HG03354 (cell line): ENCODE results near the gene MYO5C.
"Not testable (repeated sequence)": the region's sequence is repeated elsewhere in the genome, so short reads cannot be mapped to it uniquely, and the experiment has no call there.

Experiments used
- ATAC-seq: cut with Tn5 transposase; IDR thresholded peaks from one replicate; pipeline ENCODE4 v1.9.1; 2021; ENCODE audit warnings: mild to moderate bottlenecking; ENCODE audit not compliant: unreplicated experiment, poor library complexity, severe bottlenecking

Gene MYO5C

DNA sequence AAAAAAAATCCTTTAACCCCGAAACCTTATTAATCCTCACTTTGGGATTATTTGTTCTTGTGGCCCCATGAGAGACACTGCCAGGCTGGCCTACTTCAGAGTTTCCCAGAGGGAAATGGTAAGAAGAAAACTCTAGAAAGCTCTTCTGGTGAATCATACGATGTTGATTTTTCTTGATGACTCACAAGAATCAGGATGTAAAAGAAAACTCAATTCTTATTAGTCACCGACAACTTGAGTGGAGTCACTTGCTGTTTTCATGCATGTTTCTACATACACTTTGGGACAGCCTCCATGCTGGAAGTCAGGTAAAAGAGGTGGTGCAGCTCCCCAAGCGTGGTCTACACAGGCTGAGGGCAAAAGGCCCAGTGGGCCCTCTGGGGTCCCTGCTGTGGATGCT, 42.8 kb downstream of the MYO5C start:
- no peak for ATAC-seq

DNA sequence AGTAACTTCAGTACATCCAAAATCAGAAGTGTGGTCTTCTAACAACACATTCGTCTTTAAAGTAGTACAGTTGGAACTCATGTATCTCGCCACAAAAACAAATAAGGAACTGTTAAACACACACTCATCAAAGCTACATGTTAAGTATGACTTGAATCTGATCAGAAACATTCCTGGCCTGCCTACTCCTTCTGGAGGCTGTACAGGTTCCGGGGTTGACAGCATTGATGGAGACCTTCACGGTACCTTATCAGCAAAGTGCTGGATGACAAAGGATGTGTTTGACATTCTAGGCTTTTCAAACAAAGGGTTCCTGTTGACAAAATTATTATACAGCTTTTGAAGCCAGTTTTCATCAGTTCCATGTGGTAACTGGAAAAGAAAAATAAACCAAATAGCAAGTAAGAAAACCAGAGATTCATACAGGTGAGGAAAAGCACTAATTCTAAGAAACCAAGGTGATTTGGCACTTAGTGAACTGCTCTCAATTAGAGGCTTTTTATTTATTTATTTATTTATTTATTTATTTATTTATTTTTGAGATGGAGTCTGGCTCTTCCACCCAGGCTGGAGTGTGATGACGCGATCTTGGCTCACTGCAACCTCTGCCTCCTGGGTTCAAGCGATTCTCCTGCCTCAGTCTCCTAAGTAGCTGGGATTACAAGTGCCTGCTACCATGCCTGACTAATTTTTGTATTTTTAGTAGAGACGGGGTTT, 44.3 kb downstream of the MYO5C start:
- no peak for ATAC-seq

GRCh38 chr15:52247461-52247860, 48.1 kb downstream of the MYO5C start:
- ATAC-seq: no peak

DNA sequence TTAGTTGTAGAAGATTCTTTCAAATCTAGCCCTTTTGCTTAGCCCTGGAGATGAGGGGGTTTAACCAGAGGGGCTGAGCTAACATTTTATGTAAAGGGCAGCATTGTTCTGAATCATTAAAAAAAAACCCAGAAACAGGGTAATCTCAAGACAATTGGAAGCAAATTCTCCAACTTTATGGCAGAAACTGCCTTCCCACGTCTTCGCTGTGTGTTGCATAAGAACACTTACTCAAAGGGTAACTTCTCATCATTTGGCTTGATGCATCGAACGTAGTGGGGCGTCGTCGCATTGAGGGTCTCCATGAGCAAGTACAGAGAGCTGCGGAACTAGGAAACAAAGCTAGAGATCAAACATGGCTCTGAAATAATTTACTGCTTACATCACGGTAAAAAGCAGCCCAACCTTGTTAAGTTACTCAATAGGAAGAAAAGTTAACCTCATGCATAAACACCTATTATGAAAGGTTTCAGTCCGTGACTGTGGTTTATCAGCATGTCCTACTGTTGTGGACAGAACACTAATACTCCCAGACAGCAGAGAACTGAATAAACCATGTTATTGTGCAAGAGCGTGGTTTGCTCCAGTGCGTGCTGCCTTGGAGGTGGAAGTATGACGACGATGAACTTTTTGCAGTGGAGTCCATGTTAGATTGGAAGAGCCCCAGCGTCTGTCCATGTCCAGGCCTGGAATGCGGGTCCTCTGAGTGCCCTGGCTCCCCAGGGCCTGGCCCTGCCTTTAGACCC, 48.7 kb downstream of the MYO5C start:
- no peak for ATAC-seq

DNA sequence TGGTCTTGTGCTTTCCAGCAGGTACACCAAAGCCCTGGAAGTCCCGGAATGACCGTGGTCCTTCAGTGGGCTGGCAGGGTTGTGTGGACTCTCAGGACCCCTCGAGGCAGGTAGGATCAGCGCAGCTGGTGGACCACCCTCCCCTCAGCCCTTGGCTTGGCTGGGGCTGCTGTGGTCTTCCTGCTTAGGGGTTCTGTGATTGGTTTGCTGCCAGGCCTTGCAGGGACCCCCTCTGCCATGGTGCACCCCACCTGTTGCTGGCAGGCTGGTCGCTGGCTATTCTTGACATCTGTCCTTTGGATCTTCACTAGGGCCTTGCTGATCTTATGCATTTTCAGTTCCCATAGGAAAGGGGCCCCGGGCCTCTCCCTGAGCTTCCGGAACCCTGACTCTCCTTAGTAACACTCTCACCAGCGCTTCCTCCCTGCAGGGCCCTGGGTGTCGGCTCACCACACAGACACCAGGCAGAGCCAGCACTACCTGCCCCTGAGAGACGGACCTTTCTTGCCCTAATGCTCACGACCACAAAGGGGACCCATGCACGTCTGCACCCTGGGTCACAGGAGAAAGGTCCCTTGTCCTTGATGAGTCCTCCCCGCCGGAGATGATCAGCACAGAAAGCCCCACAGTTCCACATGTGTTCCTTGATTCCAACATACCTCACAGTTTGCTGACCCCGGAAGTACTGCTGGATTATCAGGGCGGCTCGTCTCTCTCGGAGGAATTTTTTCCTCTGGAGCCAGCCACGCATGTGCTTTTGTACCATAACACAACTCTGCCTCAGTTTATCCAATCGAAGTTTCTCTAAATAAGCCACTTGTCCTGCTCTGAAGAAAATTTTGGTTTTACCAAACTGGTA, 51.7 kb downstream of the MYO5C start:
- ATAC-seq: no peak

- ATAC-seq: no peak
Measured at GRCh38 chr15:52243286-52243685, 52.3 kb downstream of the MYO5C start.

- ATAC-seq: no peak
Measured at GRCh38 chr15:52241489-52241888, 54.1 kb downstream of the MYO5C start.

- no peak for ATAC-seq
Measured at GRCh38 chr15:52240166-52240565, 55.4 kb downstream of the MYO5C start.

- not testable (repeated sequence) for ATAC-seq
Measured at GRCh38 chr15:52238989-52239525, 56.5 kb downstream of the MYO5C start.

GRCh38 chr15:52238149-52238548, 57.5 kb downstream of the MYO5C start:
- ATAC-seq: no peak

DNA sequence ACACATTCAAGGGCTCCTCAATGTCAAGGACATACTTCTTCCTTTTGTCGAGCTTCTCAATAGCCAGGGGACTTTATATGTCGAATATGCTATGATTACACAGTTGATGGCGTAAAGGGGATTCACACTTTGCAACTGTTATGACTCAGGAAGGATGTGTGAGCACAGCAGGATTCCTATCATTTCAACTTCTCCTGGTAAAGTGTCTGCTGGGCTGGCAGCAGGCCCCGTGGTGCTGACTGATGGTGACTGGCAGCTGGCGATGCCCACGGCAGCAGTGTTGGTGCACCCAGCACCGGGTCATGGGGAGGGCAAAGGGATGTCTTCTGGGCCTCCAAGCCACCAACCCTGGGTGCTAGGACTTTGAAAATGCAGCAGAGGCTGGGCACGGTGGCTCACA, 59.6 kb downstream of the MYO5C start:
- ATAC-seq: no peak

GRCh38 chr15:52234596-52235541, 60.7 kb downstream of the MYO5C start:
- peak; percentile 31 for ATAC-seq

GRCh38 chr15:52233405-52233804, 62.2 kb downstream of the MYO5C start:
- peak; percentile 41 for ATAC-seq

- peak; percentile 67 for ATAC-seq
Measured at GRCh38 chr15:52232327-52232726, 63.3 kb downstream of the MYO5C start.

GRCh38 chr15:52230073-52230472, 65.5 kb downstream of the MYO5C start:
- ATAC-seq: no peak

DNA sequence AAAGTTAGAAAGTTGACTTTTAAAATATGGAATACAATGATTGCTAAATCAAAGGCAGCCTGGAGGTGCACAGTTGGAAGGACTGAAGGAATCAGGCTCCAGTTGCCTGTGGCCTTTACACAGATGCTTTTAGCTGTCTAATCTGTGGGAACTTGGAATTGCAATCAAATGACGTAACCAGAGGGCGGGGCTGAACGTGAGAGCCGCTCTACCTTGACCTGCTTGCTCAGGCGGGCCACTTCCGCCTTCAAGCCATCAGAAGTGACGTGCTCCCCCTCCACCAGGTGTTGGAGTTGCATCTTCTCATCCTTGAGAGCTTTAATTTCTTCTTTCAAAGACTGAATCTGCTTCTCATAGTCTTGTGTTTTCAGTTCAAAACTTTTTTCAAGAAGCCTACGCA, 66.7 kb downstream of the MYO5C start:
- peak; percentile 37 for ATAC-seq

DNA sequence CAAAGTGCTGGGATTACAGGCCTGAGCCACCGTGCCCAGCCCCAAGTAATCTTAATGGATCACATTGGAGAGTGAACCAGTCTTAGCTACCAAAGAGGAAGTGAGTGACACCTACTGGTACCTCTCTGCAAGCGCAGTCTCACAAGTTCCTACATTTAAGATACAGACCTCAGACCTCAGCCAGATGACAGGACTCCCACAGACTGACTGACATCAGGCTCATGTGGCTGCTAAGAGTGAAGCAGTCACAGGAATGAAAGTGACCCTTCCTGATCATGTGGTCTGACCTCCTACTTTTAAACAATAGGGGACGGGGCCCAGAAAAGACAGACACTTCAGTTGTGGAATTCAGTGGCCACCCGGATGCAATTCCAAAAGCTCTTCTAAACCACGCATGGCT, 68.1 kb downstream of the MYO5C start:
- peak; percentile 86 for ATAC-seq

- no peak for ATAC-seq
Measured at GRCh38 chr15:52225230-52225629, 70.4 kb downstream of the MYO5C start.

DNA sequence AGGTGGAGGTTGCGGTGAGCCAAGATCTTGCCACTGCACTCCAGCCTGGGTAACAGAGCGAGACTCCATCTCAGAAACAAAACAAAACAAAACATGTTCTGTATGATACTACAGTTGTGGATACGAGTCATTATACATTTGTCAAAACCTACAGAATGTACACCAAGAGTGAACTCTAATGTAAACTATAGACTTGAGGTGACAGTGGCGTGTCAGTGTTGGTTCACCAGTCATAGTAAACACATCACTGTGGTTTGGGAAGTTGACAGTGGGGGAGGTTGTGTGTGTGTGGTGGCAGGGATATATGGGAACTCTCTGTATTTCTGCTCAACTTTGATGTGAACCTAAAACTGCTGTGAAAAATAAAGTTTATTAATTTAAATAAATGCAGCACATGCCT, 71.4 kb downstream of the MYO5C start:
- ATAC-seq: no peak
